NK-92 (cell line): Measurements from ENCODE around the gene ICAM2.

Experiments used
- DNase-seq: peaks from one replicate; lab custom pipeline; 2025; ENCODE audit not compliant: unreplicated experiment; lab: John Stamatoyannopoulos, UW

Gene ICAM2

GRCh38 chr17:64020056-64020766 is at the start of gene ICAM2:
Gene ICAM2, minus strand, starts transcription at chr17:64020633. Its CDS starts 13,942 bp downstream, at chr17:64006691.
- DNase-seq: peak; percentile 63

- DNase-seq: no peak
Observed at GRCh38 chr17:64070213-64070612, 49.8 kb upstream of the ICAM2 start.

GRCh38 chr17:64069143-64069542 is 48.7 kb upstream of the ICAM2 start:
- no peak for DNase-seq

- DNase-seq: no peak
Observed at GRCh38 chr17:64067657-64068056, 47.2 kb upstream of the ICAM2 start.

GRCh38 chr17:64066716-64067115 is 46.3 kb upstream of the ICAM2 start:
- DNase-seq: no peak

GRCh38 chr17:64065161-64065560 is 44.7 kb upstream of the ICAM2 start:
- DNase-seq: no peak

GRCh38 chr17:64064331-64064730 is 43.9 kb upstream of the ICAM2 start:
- DNase-seq: no peak

GRCh38 chr17:64063766-64064224 is 43.4 kb upstream of the ICAM2 start:
- DNase-seq: no peak

- no peak for DNase-seq
Observed at GRCh38 chr17:64063088-64063487, 42.7 kb upstream of the ICAM2 start.

GRCh38 chr17:64061178-64061898 is 40.9 kb upstream of the ICAM2 start:
- no peak for DNase-seq

GRCh38 chr17:64060331-64060730 is 39.9 kb upstream of the ICAM2 start:
- no peak for DNase-seq

GRCh38 chr17:64059756-64060155 is 39.3 kb upstream of the ICAM2 start:
- DNase-seq: no peak

GRCh38 chr17:64058621-64059020 is 38.2 kb upstream of the ICAM2 start:
- no peak for DNase-seq

GRCh38 chr17:64057701-64058263 is 37.3 kb upstream of the ICAM2 start:
- DNase-seq: no peak

- DNase-seq: no peak
Observed at GRCh38 chr17:64056269-64057005, 36.0 kb upstream of the ICAM2 start.

GRCh38 chr17:64055183-64056142 is 35.0 kb upstream of the ICAM2 start:
- DNase-seq: no peak

GRCh38 chr17:64054304-64054703 is 33.9 kb upstream of the ICAM2 start:
- no peak for DNase-seq

- no peak for DNase-seq
Observed at GRCh38 chr17:64053101-64053500, 32.7 kb upstream of the ICAM2 start.

GRCh38 chr17:64051153-64051552 is 30.7 kb upstream of the ICAM2 start:
- no peak for DNase-seq

GRCh38 chr17:64048805-64049204 is 28.4 kb upstream of the ICAM2 start:
- DNase-seq: no peak
